ENCODE results near the gene ALDH7A1. TPM values are rescaled to one million over a fixed set of nuclear protein-coding genes. Genes with fewer than 3 reads are reported as not detected.
A peak's percentile ranks its signal among the peaks of the same experiment; 100 is the strongest.
"Not testable (repeated sequence)": the region's sequence is repeated elsewhere in the genome, so short reads cannot be mapped to it uniquely, and the experiment has no call there.

The ALDH7A1 gene
- 12.5 and 25.1 TPM in 2 replicates for total RNA-seq

- peak; percentile 96 to 98 for DNase-seq (ENCODE audit: low read depth in 2 of 2)
Observed at GRCh38 chr5:126594748-126595485, at the start of gene ALDH7A1. TSS of gene ALDH7A1 (minus strand) at chr5:126595219. CDS start at chr5:126595198, 21 bp downstream.

GRCh38 chr5:126641387-126641786 lies 46.4 kb upstream of the ALDH7A1 start:
- DNase-seq (ENCODE audit: low read depth in 2 of 2) = no peak

GRCh38 chr5:126640866-126641265 lies 45.8 kb upstream of the ALDH7A1 start:
- DNase-seq (ENCODE audit: low read depth in 2 of 2) = no peak

- no peak for DNase-seq (ENCODE audit: low read depth in 2 of 2)
Observed at GRCh38 chr5:126636956-126637355, 41.9 kb upstream of the ALDH7A1 start.

- no peak for DNase-seq (ENCODE audit: low read depth in 2 of 2)
Observed at GRCh38 chr5:126635585-126635984, 40.6 kb upstream of the ALDH7A1 start.

- no peak for DNase-seq (ENCODE audit: low read depth in 2 of 2)
Observed at GRCh38 chr5:126633552-126633951, 38.5 kb upstream of the ALDH7A1 start.

- DNase-seq (ENCODE audit: low read depth in 2 of 2) = no peak
Observed at GRCh38 chr5:126631920-126632319, 36.9 kb upstream of the ALDH7A1 start.

GRCh38 chr5:126628102-126628501 lies 33.1 kb upstream of the ALDH7A1 start:
- DNase-seq (ENCODE audit: low read depth in 2 of 2) = no peak

GRCh38 chr5:126624534-126624933 lies 29.5 kb upstream of the ALDH7A1 start:
- DNase-seq (ENCODE audit: low read depth in 2 of 2) = peak; percentile 17 to 86

- no peak for DNase-seq (ENCODE audit: low read depth in 2 of 2)
Observed at GRCh38 chr5:126619781-126620180, 24.8 kb upstream of the ALDH7A1 start.

GRCh38 chr5:126617603-126618002 lies 22.6 kb upstream of the ALDH7A1 start:
- not testable (repeated sequence) for DNase-seq (ENCODE audit: low read depth in 2 of 2)

GRCh38 chr5:126615286-126615685 lies 20.3 kb upstream of the ALDH7A1 start:
- no peak for DNase-seq (ENCODE audit: low read depth in 2 of 2)

- no peak for DNase-seq (ENCODE audit: low read depth in 2 of 2)
Observed at GRCh38 chr5:126613941-126614592, 19.0 kb upstream of the ALDH7A1 start.

GRCh38 chr5:126610616-126611015 lies 15.6 kb upstream of the ALDH7A1 start:
- DNase-seq (ENCODE audit: low read depth in 2 of 2) = no peak

GRCh38 chr5:126610160-126610559 lies 15.1 kb upstream of the ALDH7A1 start:
- no peak for DNase-seq (ENCODE audit: low read depth in 2 of 2)

GRCh38 chr5:126605525-126605924 lies 10.5 kb upstream of the ALDH7A1 start:
- no peak for DNase-seq (ENCODE audit: low read depth in 2 of 2)

- no peak for DNase-seq (ENCODE audit: low read depth in 2 of 2)
Observed at GRCh38 chr5:126603402-126603991, 8.5 kb upstream of the ALDH7A1 start.

- DNase-seq (ENCODE audit: low read depth in 2 of 2) = peak; percentile 86
Observed at GRCh38 chr5:126600631-126601511, 5.9 kb upstream of the ALDH7A1 start, which contains the start of gene PHAX. TSS of gene PHAX (plus strand) at chr5:126600947. CDS start at chr5:126600963, 16 bp downstream.

- DNase-seq (ENCODE audit: low read depth in 2 of 2) = not testable (repeated sequence)
Observed at GRCh38 chr5:126599971-126600630, 5.1 kb upstream of the ALDH7A1 start.

- DNase-seq (ENCODE audit: low read depth in 2 of 2) = no peak
Observed at GRCh38 chr5:126599499-126599898, 4.5 kb upstream of the ALDH7A1 start.

- peak; percentile 88 to 94 for DNase-seq (ENCODE audit: low read depth in 2 of 2)
Observed at GRCh38 chr5:126597156-126597555, 2.1 kb upstream of the ALDH7A1 start.

Data from lung microvascular endothelial cell (primary cell).